ENCODE results near the gene KCNB1.

Gene KCNB1

DNA sequence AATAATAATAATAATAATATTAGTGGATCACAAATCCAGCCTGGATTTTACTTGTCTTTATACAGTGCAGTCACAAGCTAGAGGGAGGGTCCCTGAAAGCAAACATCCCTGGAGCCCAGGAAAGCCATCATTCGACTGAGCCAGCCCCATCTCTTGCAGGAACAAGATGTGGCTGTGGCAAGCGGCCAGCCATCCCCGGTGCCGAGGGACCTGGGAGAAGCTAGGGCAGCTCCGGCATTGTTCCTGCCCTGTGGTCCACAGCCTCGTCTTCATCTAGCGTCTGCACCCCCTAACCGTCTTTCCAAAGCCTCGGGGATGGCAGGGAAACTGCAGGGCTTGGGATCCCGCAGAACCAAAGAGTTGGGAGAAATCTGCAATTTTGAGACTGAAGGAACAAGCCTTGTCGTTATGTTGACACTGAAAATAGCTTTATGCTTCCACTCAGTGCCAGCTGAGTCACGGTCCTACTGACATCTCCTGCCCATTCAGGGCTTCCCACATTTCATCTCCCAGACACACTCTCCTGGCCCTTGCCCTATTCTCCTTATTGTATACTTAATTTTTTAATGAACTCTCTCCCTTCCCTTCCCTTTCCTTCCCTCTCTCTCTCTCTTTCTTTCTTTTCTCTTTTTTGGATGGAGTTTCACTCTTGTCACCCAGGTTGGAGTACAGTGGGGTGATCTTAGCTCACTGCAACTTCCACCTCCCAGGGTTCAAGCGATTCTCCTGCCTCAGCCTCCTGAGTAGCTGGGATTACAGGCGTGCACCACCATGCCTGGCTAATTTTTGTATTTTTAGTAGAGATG lies 142.1 kb downstream of the KCNB1 start:
- Histone ChIP-seq H2BK120ac (ENCODE audit: low read depth, low read length) (no peak overlapping the region), H3K9me3 (replicated peaks in 1 of 2; ENCODE audit: control insufficient read depth in 2 of 2, insufficient read depth in 1 of 2, low read depth in 1 of 2, low read length in 2 of 2) (no peaks in the 10 kb centered on the region), H3K9ac (ENCODE audit: low read depth, low read length, poor library complexity) (peak overlapping the region; percentile 61), H2AK5ac (ENCODE audit: low read depth, low read length) (no peak overlapping the region), H4K91ac (ENCODE audit: low read depth, low read length, poor library complexity) (no peak overlapping the region), H3K36me3 (replicated peaks in 1 of 2; ENCODE audit: control insufficient read depth in 2 of 2, insufficient read depth in 2 of 2, low read length in 2 of 2) (no peaks in the 10 kb centered on the region), H3K4ac (ENCODE audit: low read length) (no peak overlapping the region), H2BK5ac (ENCODE audit: low read length) (no peak overlapping the region), H3K23ac (ENCODE audit: low read depth, low read length, poor library complexity) (no peak overlapping the region), H2BK15ac (ENCODE audit: low read length) (no peak overlapping the region), H2BK12ac (ENCODE audit: low read length) (no peak overlapping the region), H3K27me3 (ENCODE audit: control insufficient read depth in 3 of 3, insufficient read depth in 3 of 3, low read depth in 1 of 3, low read length in 3 of 3) (peaks cover 0 to 26% (median 0%) of the 10 kb centered on the region in 3 experiments), H3K79me1 (ENCODE audit: low read depth, low read length) (no peaks in the 10 kb centered on the region), H3K18ac (ENCODE audit: low read length) (no peak overlapping the region), H3K14ac (ENCODE audit: low read length) (no peak overlapping the region), H2AFZ (ENCODE audit: low read length) (no peak overlapping the region), H3K27ac (replicated peaks; ENCODE audit: low read length) (no peak overlapping the region), H3K4me1 (ENCODE audit: control insufficient read depth in 2 of 2, insufficient read depth in 1 of 2, low read depth in 1 of 2, low read length in 2 of 2) (peaks cover 2% of the 10 kb centered on the region in 2 donors), H3K4me2 (ENCODE audit: insufficient read depth, low read length, poor library complexity, severe bottlenecking) (no peak overlapping the region), H4K8ac (ENCODE audit: low read depth, low read length) (no peak overlapping the region), H3K4me3 (ENCODE audit: low read length in 2 of 2) (no peak overlapping the region)
- no peak for DNase-seq (ENCODE audit: low spot score)
- no CpG with 5 or more reads among the region's 14 CpGs for WGBS, 2 donors (ENCODE audit: extremely low coverage in 2 of 2, insufficient read length in 2 of 2, insufficient replicate concordance in 1 of 2)

GRCh38 chr20:49339123-49339522 lies 143.3 kb downstream of the KCNB1 start:
- Histone ChIP-seq H2AFZ (ENCODE audit: low read length) (no peak overlapping the region), H3K23ac (ENCODE audit: low read depth, low read length, poor library complexity) (no peak overlapping the region), H4K8ac (ENCODE audit: low read depth, low read length) (no peak overlapping the region), H2BK120ac (ENCODE audit: low read depth, low read length) (no peak overlapping the region), H3K27ac (replicated peaks; ENCODE audit: low read length) (no peak overlapping the region), H3K36me3 (replicated peaks in 1 of 2; ENCODE audit: control insufficient read depth in 2 of 2, insufficient read depth in 2 of 2, low read length in 2 of 2) (no peaks in the 10 kb centered on the region), H3K14ac (ENCODE audit: low read length) (no peak overlapping the region), H3K18ac (ENCODE audit: low read length) (no peak overlapping the region), H3K4me2 (ENCODE audit: insufficient read depth, low read length, poor library complexity, severe bottlenecking) (no peak overlapping the region), H3K4me1 (ENCODE audit: control insufficient read depth in 2 of 2, insufficient read depth in 1 of 2, low read depth in 1 of 2, low read length in 2 of 2) (peaks cover 0 to 2% of the 10 kb centered on the region in 2 donors), H3K9ac (ENCODE audit: low read depth, low read length, poor library complexity) (no peak overlapping the region), H3K9me3 (replicated peaks in 1 of 2; ENCODE audit: control insufficient read depth in 2 of 2, insufficient read depth in 1 of 2, low read depth in 1 of 2, low read length in 2 of 2) (no peaks in the 10 kb centered on the region), H3K79me1 (ENCODE audit: low read depth, low read length) (no peaks in the 10 kb centered on the region), H3K4me3 (ENCODE audit: low read length in 2 of 2) (no peak overlapping the region), H3K27me3 (ENCODE audit: control insufficient read depth in 3 of 3, insufficient read depth in 3 of 3, low read depth in 1 of 3, low read length in 3 of 3) (peaks cover 0 to 15% (median 0%) of the 10 kb centered on the region in 3 experiments), H3K4ac (ENCODE audit: low read length) (no peak overlapping the region), H2AK5ac (ENCODE audit: low read depth, low read length) (no peak overlapping the region), H2BK15ac (ENCODE audit: low read length) (no peak overlapping the region), H2BK12ac (ENCODE audit: low read length) (no peak overlapping the region), H4K91ac (ENCODE audit: low read depth, low read length, poor library complexity) (no peak overlapping the region), H2BK5ac (ENCODE audit: low read length) (no peak overlapping the region)
- no CpG with 5 or more reads among the region's 9 CpGs for WGBS, 2 donors (ENCODE audit: extremely low coverage in 2 of 2, insufficient read length in 2 of 2, insufficient replicate concordance in 1 of 2)
- no peak for DNase-seq (ENCODE audit: low spot score)

DNA sequence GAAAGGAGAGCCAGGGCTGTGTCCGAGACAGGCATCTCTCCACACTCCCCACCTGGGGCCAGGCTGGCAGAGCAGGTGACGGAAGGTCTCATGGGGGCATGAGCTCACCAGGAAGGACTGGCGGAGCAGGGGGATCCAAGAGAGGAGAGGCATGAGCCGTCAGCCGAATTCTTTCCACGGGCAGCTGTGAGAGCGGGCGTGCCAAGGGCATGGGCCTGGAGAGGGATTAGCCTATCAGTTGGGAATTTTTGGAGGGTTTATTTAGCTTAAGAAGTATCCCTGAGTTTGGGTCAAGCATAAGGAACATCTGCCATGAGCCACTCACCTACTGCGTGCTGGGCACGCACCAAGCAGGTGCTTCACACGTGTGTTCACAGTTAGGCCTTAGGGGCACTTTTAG lies 144.4 kb downstream of the KCNB1 start:
- no peak overlapping the region for H2BK15ac ChIP-seq (ENCODE audit: low read length)
- H4K91ac ChIP-seq (ENCODE audit: low read depth, low read length, poor library complexity) = no peak overlapping the region
- H3K4ac ChIP-seq (ENCODE audit: low read length) = no peak overlapping the region
- H3K23ac ChIP-seq (ENCODE audit: low read depth, low read length, poor library complexity) = no peak overlapping the region
- H3K27me3 ChIP-seq (ENCODE audit: control insufficient read depth in 3 of 3, insufficient read depth in 3 of 3, low read depth in 1 of 3, low read length in 3 of 3) = peaks cover 0 to 7% (median 0%) of the 10 kb centered on the region in 3 experiments
- H3K14ac ChIP-seq (ENCODE audit: low read length) = no peak overlapping the region
- DNase-seq (ENCODE audit: low spot score) = no peak
- no peak overlapping the region for H2BK120ac ChIP-seq (ENCODE audit: low read depth, low read length)
- H3K4me1 ChIP-seq (ENCODE audit: control insufficient read depth in 2 of 2, insufficient read depth in 1 of 2, low read depth in 1 of 2, low read length in 2 of 2) = no peaks in the 10 kb centered on the region
- no peak overlapping the region for H2BK12ac ChIP-seq (ENCODE audit: low read length)
- H2AFZ ChIP-seq (ENCODE audit: low read length) = no peak overlapping the region
- no peak overlapping the region for H3K4me2 ChIP-seq (ENCODE audit: insufficient read depth, low read length, poor library complexity, severe bottlenecking)
- H4K8ac ChIP-seq (ENCODE audit: low read depth, low read length) = no peak overlapping the region
- no peak overlapping the region for H3K4me3 ChIP-seq (ENCODE audit: low read length in 2 of 2)
- peak overlapping the region; percentile 37 for H3K18ac ChIP-seq (ENCODE audit: low read length)
- WGBS, 2 donors (ENCODE audit: extremely low coverage in 2 of 2, insufficient read length in 2 of 2, insufficient replicate concordance in 1 of 2) = no CpG with 5 or more reads among the region's 11 CpGs
- H2BK5ac ChIP-seq (ENCODE audit: low read length) = no peak overlapping the region
- no peaks in the 10 kb centered on the region for H3K79me1 ChIP-seq (ENCODE audit: low read depth, low read length)
- H3K27ac ChIP-seq (replicated peaks; ENCODE audit: low read length) = no peak overlapping the region
- no peak overlapping the region for H3K9ac ChIP-seq (ENCODE audit: low read depth, low read length, poor library complexity)
- H2AK5ac ChIP-seq (ENCODE audit: low read depth, low read length) = peak overlapping the region; percentile 48
- no peaks in the 10 kb centered on the region for H3K9me3 ChIP-seq (replicated peaks in 1 of 2; ENCODE audit: control insufficient read depth in 2 of 2, insufficient read depth in 1 of 2, low read depth in 1 of 2, low read length in 2 of 2)
- no peaks in the 10 kb centered on the region for H3K36me3 ChIP-seq (replicated peaks in 1 of 2; ENCODE audit: control insufficient read depth in 2 of 2, insufficient read depth in 2 of 2, low read length in 2 of 2)

- no peaks in the 10 kb centered on the region for H3K79me1 ChIP-seq (ENCODE audit: low read depth, low read length)
- H3K4me2 ChIP-seq (ENCODE audit: insufficient read depth, low read length, poor library complexity, severe bottlenecking) = no peak overlapping the region
- no peaks in the 10 kb centered on the region for H3K36me3 ChIP-seq (replicated peaks in 1 of 2; ENCODE audit: control insufficient read depth in 2 of 2, insufficient read depth in 2 of 2, low read length in 2 of 2)
- H3K23ac ChIP-seq (ENCODE audit: low read depth, low read length, poor library complexity) = no peak overlapping the region
- H2BK5ac ChIP-seq (ENCODE audit: low read length) = no peak overlapping the region
- no peak overlapping the region for H2AFZ ChIP-seq (ENCODE audit: low read length)
- no peak overlapping the region for H3K27ac ChIP-seq (replicated peaks; ENCODE audit: low read length)
- peaks cover 0 to 6% (median 0%) of the 10 kb centered on the region in 3 experiments for H3K27me3 ChIP-seq (ENCODE audit: control insufficient read depth in 3 of 3, insufficient read depth in 3 of 3, low read depth in 1 of 3, low read length in 3 of 3)
- H3K4me1 ChIP-seq (ENCODE audit: control insufficient read depth in 2 of 2, insufficient read depth in 1 of 2, low read depth in 1 of 2, low read length in 2 of 2) = no peaks in the 10 kb centered on the region
- H2BK15ac ChIP-seq (ENCODE audit: low read length) = no peak overlapping the region
- no peak overlapping the region for H2BK12ac ChIP-seq (ENCODE audit: low read length)
- H2BK120ac ChIP-seq (ENCODE audit: low read depth, low read length) = no peak overlapping the region
- DNase-seq (ENCODE audit: low spot score) = no peak
- no peak overlapping the region for H3K9ac ChIP-seq (ENCODE audit: low read depth, low read length, poor library complexity)
- H4K8ac ChIP-seq (ENCODE audit: low read depth, low read length) = no peak overlapping the region
- no CpG with 5 or more reads among the region's 7 CpGs for WGBS, 2 donors (ENCODE audit: extremely low coverage in 2 of 2, insufficient read length in 2 of 2, insufficient replicate concordance in 1 of 2)
- no peaks in the 10 kb centered on the region for H3K9me3 ChIP-seq (replicated peaks in 1 of 2; ENCODE audit: control insufficient read depth in 2 of 2, insufficient read depth in 1 of 2, low read depth in 1 of 2, low read length in 2 of 2)
- no peak overlapping the region for H3K4ac ChIP-seq (ENCODE audit: low read length)
- H3K14ac ChIP-seq (ENCODE audit: low read length) = no peak overlapping the region
- no peak overlapping the region for H2AK5ac ChIP-seq (ENCODE audit: low read depth, low read length)
- no peak overlapping the region for H4K91ac ChIP-seq (ENCODE audit: low read depth, low read length, poor library complexity)
- H3K4me3 ChIP-seq (ENCODE audit: low read length in 2 of 2) = no peak overlapping the region
- H3K18ac ChIP-seq (ENCODE audit: low read length) = no peak overlapping the region
Observed at GRCh38 chr20:49337357-49337756, 145.1 kb downstream of the KCNB1 start.
